ENCODE results near the gene DNAJC21.

DNA sequence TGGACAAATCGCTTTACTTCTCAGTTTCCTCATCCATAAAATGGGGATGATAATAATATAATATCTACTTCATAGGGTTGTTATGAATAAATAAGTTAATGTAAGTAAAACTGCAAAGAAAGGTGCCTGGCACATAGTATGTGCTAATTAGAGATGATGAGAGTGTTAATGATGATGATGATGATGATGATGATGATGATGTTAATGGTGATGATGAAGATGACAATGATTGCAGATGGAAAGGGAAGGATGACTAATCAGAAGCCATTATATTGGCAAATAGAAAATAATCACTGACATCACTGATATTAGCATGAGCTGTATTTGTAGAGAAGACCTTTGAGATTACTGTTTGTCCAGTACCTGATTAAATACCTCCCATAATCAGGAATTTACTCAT, 34.6 kb upstream of the DNAJC21 start:
- TF ChIP-seq, protein P1, sequence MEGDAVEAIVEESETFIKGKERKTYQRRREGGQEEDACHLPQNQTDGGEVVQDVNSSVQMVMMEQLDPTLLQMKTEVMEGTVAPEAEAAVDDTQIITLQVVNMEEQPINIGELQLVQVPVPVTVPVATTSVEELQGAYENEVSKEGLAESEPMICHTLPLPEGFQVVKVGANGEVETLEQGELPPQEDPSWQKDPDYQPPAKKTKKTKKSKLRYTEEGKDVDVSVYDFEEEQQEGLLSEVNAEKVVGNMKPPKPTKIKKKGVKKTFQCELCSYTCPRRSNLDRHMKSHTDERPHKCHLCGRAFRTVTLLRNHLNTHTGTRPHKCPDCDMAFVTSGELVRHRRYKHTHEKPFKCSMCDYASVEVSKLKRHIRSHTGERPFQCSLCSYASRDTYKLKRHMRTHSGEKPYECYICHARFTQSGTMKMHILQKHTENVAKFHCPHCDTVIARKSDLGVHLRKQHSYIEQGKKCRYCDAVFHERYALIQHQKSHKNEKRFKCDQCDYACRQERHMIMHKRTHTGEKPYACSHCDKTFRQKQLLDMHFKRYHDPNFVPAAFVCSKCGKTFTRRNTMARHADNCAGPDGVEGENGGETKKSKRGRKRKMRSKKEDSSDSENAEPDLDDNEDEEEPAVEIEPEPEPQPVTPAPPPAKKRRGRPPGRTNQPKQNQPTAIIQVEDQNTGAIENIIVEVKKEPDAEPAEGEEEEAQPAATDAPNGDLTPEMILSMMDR (IDR thresholded peaks at IDR 0.05 in 2 of 3, conservative IDR thresholded peaks at IDR 0.05 in 1 of 3; ENCODE audit: borderline replicate concordance in 1 of 3, insufficient read depth in 1 of 3, low read depth in 2 of 3, low read length in 2 of 3), result no peak
- TF ChIP-seq SP1 (IDR thresholded peaks at IDR 0.05; ENCODE audit: low read depth) (no peak), POLR2A (IDR thresholded peaks at IDR 0.05; ENCODE audit: borderline replicate concordance, extremely low read depth, insufficient read depth, insufficient read length) (no peak), POLR2AphosphoS5 (IDR thresholded peaks at IDR 0.05; ENCODE audit: low read depth, low read length) (no peak), RAD21 (IDR thresholded peaks at IDR 0.05; ENCODE audit: low read depth) (no peak), EZH2 (IDR thresholded peaks at IDR 0.05) (no peak)
- TF ChIP-seq, protein P2, sequence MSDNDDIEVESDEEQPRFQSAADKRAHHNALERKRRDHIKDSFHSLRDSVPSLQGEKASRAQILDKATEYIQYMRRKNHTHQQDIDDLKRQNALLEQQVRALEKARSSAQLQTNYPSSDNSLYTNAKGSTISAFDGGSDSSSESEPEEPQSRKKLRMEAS (IDR thresholded peaks at IDR 0.05), result no peak
